Measurements from ENCODE around the gene DCAF6. TPM values are rescaled to one million over a fixed set of nuclear protein-coding genes. Genes with fewer than 3 reads are reported as not detected.

The DCAF6 gene
- total RNA-seq, 1 donor from 2014 or later: 32.9 TPM

DNA sequence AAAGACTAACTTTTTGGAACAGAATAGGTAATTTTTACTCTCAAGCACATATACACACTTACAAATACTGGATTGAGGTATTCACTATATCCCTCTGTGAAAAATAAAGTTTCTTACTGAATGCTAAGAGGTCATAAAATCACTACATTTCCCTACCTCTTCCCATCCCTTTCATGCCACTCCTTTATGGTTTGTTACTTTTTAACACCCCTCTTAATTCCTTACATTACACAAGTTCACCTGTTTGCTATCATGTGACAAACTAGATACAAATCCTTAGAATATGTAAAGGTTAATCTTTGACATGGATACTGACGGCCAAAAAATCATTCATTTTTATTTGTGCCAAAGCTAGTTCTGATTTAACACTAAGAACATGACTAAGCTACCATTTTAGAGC is 6.8 kb upstream of the DCAF6 start:
- DNase-seq: no peak
- Mint-ChIP-seq H3K4me3 (no peak overlapping the region), H3K27me3 (no peaks in the 10 kb centered on the region), H3K9me3 (no peaks in the 10 kb centered on the region), H3K36me3 (ENCODE audit: low read depth) (no peaks in the 10 kb centered on the region), H3K27ac (no peak overlapping the region), H3K4me1 (peaks cover 24% of the 10 kb centered on the region)
- ChIA-PET CTCF (no interaction called here), POLR2A (no interaction called here)
- ATAC-seq (ENCODE audit: low read depth): no peak
- TF ChIP-seq, protein P1, sequence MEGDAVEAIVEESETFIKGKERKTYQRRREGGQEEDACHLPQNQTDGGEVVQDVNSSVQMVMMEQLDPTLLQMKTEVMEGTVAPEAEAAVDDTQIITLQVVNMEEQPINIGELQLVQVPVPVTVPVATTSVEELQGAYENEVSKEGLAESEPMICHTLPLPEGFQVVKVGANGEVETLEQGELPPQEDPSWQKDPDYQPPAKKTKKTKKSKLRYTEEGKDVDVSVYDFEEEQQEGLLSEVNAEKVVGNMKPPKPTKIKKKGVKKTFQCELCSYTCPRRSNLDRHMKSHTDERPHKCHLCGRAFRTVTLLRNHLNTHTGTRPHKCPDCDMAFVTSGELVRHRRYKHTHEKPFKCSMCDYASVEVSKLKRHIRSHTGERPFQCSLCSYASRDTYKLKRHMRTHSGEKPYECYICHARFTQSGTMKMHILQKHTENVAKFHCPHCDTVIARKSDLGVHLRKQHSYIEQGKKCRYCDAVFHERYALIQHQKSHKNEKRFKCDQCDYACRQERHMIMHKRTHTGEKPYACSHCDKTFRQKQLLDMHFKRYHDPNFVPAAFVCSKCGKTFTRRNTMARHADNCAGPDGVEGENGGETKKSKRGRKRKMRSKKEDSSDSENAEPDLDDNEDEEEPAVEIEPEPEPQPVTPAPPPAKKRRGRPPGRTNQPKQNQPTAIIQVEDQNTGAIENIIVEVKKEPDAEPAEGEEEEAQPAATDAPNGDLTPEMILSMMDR (IDR thresholded peaks at IDR 0.05): no peak
- intact Hi-C loops (cut with micrococcal nuclease): loop anchor here (10.0 kb wide), 2 partner anchors 1175 to 1775 kb away; partner anchors contain the start of gene ATP1B1

DNA sequence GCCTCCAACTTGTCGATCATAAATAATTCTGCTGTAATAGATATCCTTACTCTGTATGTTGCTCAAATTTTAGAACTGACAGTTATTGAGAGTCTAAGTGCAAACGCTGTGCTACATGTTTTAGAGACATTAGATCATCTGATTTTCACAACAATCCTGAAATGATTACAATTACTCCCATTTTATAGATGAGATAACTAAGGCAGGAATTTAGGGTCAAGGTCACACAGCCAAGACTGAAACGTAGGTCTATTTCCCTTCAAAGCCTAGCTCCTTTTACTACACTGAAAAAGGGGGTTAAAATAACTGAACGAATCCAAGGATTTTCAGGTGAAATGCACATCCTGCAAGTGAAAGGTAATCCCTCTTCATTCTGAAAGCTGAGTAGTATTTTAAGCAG is 2.7 kb upstream of the DCAF6 start:
- POLR2A ChIA-PET: interaction anchor here (0.5 kb wide), 1 partner anchor 1055 kb away, joined by 9 read pairs; no protein-coding TSS in a partner anchor
- TF ChIP-seq, protein P1 (IDR thresholded peaks at IDR 0.05): no peak
- Mint-ChIP-seq H3K9me3 (no peaks in the 10 kb centered on the region), H3K27ac (no peak overlapping the region), H3K36me3 (ENCODE audit: low read depth) (peaks cover 13% of the 10 kb centered on the region), H3K4me3 (no peak overlapping the region), H3K4me1 (peaks cover 35% of the 10 kb centered on the region), H3K27me3 (no peaks in the 10 kb centered on the region)
- CTCF ChIA-PET: interaction anchor here (0.7 kb wide), 1 partner anchor 1095 kb away, joined by 3 read pairs; the partner anchor contains the start of gene POGK
- DNase-seq (no peak), ATAC-seq (ENCODE audit: low read depth) (no peak)
- intact Hi-C loops (cut with micrococcal nuclease): loop anchor here (10.0 kb wide), 2 partner anchors 1171 to 1771 kb away; partner anchors contain the start of gene ATP1B1

DNA sequence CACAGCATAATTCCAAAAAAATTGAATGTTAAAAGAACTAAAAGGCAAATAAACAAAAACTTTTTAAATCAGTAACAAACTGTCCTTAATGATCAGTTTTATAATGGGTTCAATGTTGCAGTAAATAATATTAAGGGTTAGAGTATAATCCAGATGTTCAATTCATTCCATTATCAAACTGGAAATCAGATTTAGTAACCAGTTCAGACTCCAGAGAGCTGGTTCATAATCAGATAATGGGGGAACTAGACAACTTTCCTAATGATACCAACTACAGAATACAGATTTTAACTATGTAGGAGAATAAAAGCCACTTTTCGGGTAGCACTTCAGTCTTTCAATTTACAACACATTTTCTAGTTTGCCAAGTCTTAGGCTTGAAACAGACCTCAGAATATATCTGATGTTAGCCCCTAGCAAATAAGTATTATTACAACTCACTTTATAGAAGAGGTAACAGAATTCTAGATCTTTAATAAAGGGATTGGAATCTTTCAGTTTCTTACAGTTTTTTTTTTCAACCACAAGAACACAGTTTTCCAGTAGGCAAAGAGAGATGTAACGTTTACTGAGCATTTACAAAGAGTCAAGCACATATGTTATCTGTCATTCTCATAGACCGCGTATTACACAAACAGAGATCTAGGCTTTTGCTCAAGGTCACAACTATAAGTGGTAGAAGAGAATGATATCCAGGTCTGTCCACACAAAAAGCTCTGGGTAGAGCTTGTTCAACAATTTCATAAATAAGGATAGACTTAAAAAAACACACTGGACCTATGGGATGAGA is 1.9 kb upstream of the DCAF6 start:
- POLR2A ChIA-PET: interaction anchor here (0.6 to 1.9 kb wide), 3 partner anchors 300 to 1434 kb away, joined by 3 to 7 read pairs (median 4); partner anchors contain the start of gene BLZF1
- peaks cover 13% of the 10 kb centered on the region for H3K36me3 Mint-ChIP-seq (ENCODE audit: low read depth)
- H3K27ac Mint-ChIP-seq: peak overlapping the region; percentile 100
- no peaks in the 10 kb centered on the region for H3K27me3 Mint-ChIP-seq
- H3K4me1 Mint-ChIP-seq: peaks cover 35% of the 10 kb centered on the region
- CTCF ChIA-PET: interaction anchor here (0.7 kb wide), 1 partner anchor 1096 kb away, joined by 3 read pairs; the partner anchor contains the start of gene POGK
- peak overlapping the region; percentile 88 for H3K4me3 Mint-ChIP-seq
- ATAC-seq (ENCODE audit: low read depth): no peak
- TF ChIP-seq, protein P1 (IDR thresholded peaks at IDR 0.05): no peak
- DNase-seq: no peak
- intact Hi-C loops (cut with micrococcal nuclease): loop anchor here (5.0 to 10.0 kb wide), 7 partner anchors 148 to 1770 kb away; partner anchors contain the start of genes ATP1B1, FAM78B and SLC19A2
- H3K9me3 Mint-ChIP-seq: no peaks in the 10 kb centered on the region

DNA sequence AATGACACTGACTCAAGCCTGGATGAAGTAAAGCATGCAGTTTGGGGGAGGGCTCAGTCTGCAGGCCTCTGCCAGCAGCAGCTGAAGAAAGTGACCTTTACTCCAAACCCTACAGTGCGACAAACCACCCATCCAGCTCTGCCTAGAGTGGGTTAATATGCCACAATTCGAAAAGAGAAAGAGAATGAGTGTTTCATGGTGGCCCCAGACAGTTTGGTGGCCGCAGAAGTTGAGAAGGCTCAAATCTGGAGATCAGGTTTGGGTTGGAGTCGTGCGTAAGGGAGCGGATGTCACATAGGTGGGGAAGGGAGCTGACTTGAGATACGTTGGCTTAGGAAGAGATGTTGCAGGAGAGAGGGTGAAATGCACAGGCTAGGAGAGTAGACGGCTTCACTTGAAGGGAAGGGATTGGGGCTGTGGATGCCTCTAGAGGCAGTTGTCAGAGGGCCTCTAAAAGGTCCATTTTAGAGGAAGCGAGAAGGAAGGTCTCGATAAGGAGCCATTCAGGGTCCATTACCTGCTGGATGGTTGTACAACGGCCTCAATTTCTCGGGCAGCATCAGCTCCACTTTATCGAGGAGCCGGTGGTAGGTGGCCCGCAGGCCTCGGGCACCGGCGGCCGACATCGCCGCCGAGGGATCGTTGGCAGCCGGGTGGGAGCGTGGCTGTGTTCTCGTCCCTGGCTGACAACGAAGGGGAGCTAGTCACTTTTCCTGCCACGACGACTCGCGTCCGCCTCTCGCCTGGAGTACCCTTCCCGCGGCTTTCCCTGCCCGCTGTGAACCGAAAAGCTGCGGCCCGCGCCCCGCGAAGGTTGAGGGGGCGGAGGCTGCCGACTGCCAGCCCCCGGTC is 1.0 kb upstream of the DCAF6 start:
- no peaks in the 10 kb centered on the region for H3K9me3 Mint-ChIP-seq
- DNase-seq (peak; percentile 33), ATAC-seq (ENCODE audit: low read depth) (no peak)
- intact Hi-C loops (cut with micrococcal nuclease): loop anchor here (1.0 to 10.0 kb wide), 18 partner anchors 133 to 1957 kb away; partner anchors contain the start of genes ATP1B1, CREG1, FAM78B and GPR161
- H3K4me3 Mint-ChIP-seq: peak overlapping the region; percentile 88
- H3K27ac Mint-ChIP-seq: peak overlapping the region; percentile 100
- ChIA-PET CTCF (interaction anchor here (1.4 kb wide), 1 partner anchor 7 kb away, joined by 3 read pairs; no protein-coding TSS in a partner anchor), POLR2A (interaction anchor here (0.6 to 2.8 kb wide), 20 partner anchors 8 to 1859 kb away, joined by 3 to 21 read pairs (median 4); partner anchors contain the start of genes ADCY10, BLZF1, METTL18 and MPZL1)
- TF ChIP-seq, protein P1 (IDR thresholded peaks at IDR 0.05): no peak
- H3K36me3 Mint-ChIP-seq (ENCODE audit: low read depth): peaks cover 13% of the 10 kb centered on the region
- peaks cover 35% of the 10 kb centered on the region for H3K4me1 Mint-ChIP-seq
- no peaks in the 10 kb centered on the region for H3K27me3 Mint-ChIP-seq

All from activated B cell treated with CpG ODN at 0.5 μM for 24 hours (primary cell).